HEK293T (cell line): ENCODE results near the gene CKM.

Source experiments
- FOXA1 ChIP-seq: fragments of 450-650 bp; IDR thresholded peaks from 2 replicates; pipeline ENCODE4 v1.6.1; 2016; ENCODE audit warnings: mild to moderate bottlenecking
- FOXM1 ChIP-seq: fragments of 450-650 bp; IDR thresholded peaks from 2 replicates; pipeline ENCODE4 v1.6.1; 2017; ENCODE audit warnings: mild to moderate bottlenecking, borderline replicate concordance

- TF ChIP-seq FOXA1 = no peak
- TF ChIP-seq FOXM1 = no peak
Observed at GRCh38 chr19:45262570-45262969, 60.1 kb downstream of the CKM start.
